ENCODE results near the gene INO80.

INO80 gene

GRCh38 chr15:41022487-41023090 lies 93.5 kb downstream of the INO80 start:
- peak; percentile 14 to 68 for DNase-seq (ENCODE audit: low read depth in 1 of 2, low spot score in 1 of 2)
- in situ Hi-C loops (cut with HindIII; ENCODE audit: low pct_unique_long_range_greater_than_20kb, low sequenced_read_pairs) = no loop called here
- no peak for TF ChIP-seq JUND (IDR thresholded peaks at IDR 0.05; ENCODE audit: low read depth)

- in situ Hi-C loops (cut with HindIII; ENCODE audit: low pct_unique_long_range_greater_than_20kb, low sequenced_read_pairs) = no loop called here
- DNase-seq (ENCODE audit: low read depth in 1 of 2, low spot score in 1 of 2) = no peak
- no peak for TF ChIP-seq JUND (IDR thresholded peaks at IDR 0.05; ENCODE audit: low read depth)
Measured at GRCh38 chr15:41020829-41021228, 95.3 kb downstream of the INO80 start.

- TF ChIP-seq JUND (IDR thresholded peaks at IDR 0.05; ENCODE audit: low read depth) = no peak
- in situ Hi-C loops (cut with HindIII; ENCODE audit: low pct_unique_long_range_greater_than_20kb, low sequenced_read_pairs) = no loop called here
- DNase-seq (ENCODE audit: low read depth in 1 of 2, low spot score in 1 of 2) = no peak
Measured at GRCh38 chr15:41020311-41020710, 95.8 kb downstream of the INO80 start.

GRCh38 chr15:41019174-41019573 lies 96.9 kb downstream of the INO80 start:
- no peak for TF ChIP-seq JUND (IDR thresholded peaks at IDR 0.05; ENCODE audit: low read depth)
- no peak for DNase-seq (ENCODE audit: low read depth in 1 of 2, low spot score in 1 of 2)
- in situ Hi-C loops (cut with HindIII; ENCODE audit: low pct_unique_long_range_greater_than_20kb, low sequenced_read_pairs) = no loop called here

- DNase-seq (ENCODE audit: low read depth in 1 of 2, low spot score in 1 of 2) = peak; percentile 32 to 92
- in situ Hi-C loops (cut with HindIII; ENCODE audit: low pct_unique_long_range_greater_than_20kb, low sequenced_read_pairs) = no loop called here
- TF ChIP-seq JUND (IDR thresholded peaks at IDR 0.05; ENCODE audit: low read depth) = no peak
Measured at GRCh38 chr15:41018534-41018933, 97.5 kb downstream of the INO80 start.

GRCh38 chr15:41017066-41017735 lies 98.9 kb downstream of the INO80 start:
- DNase-seq (ENCODE audit: low read depth in 1 of 2, low spot score in 1 of 2) = no peak
- in situ Hi-C loops (cut with HindIII; ENCODE audit: low pct_unique_long_range_greater_than_20kb, low sequenced_read_pairs) = no loop called here
- TF ChIP-seq JUND (IDR thresholded peaks at IDR 0.05; ENCODE audit: low read depth) = no peak

- in situ Hi-C loops (cut with HindIII; ENCODE audit: low pct_unique_long_range_greater_than_20kb, low sequenced_read_pairs) = no loop called here
- no peak for DNase-seq (ENCODE audit: low read depth in 1 of 2, low spot score in 1 of 2)
- TF ChIP-seq JUND (IDR thresholded peaks at IDR 0.05; ENCODE audit: low read depth) = no peak
Measured at GRCh38 chr15:41013691-41014414, 102.2 kb downstream of the INO80 start.

GRCh38 chr15:41011055-41011815 lies 104.8 kb downstream of the INO80 start:
- DNase-seq (ENCODE audit: low read depth in 1 of 2, low spot score in 1 of 2) = no peak
- in situ Hi-C loops (cut with HindIII; ENCODE audit: low pct_unique_long_range_greater_than_20kb, low sequenced_read_pairs) = no loop called here
- TF ChIP-seq JUND (IDR thresholded peaks at IDR 0.05; ENCODE audit: low read depth) = no peak

- no peak for DNase-seq (ENCODE audit: low read depth in 1 of 2, low spot score in 1 of 2)
- no peak for TF ChIP-seq JUND (IDR thresholded peaks at IDR 0.05; ENCODE audit: low read depth)
- in situ Hi-C loops (cut with HindIII; ENCODE audit: low pct_unique_long_range_greater_than_20kb, low sequenced_read_pairs) = no loop called here
Measured at GRCh38 chr15:41010345-41010744, 105.7 kb downstream of the INO80 start.

GRCh38 chr15:41006479-41006878 lies 109.6 kb downstream of the INO80 start:
- no peak for TF ChIP-seq JUND (IDR thresholded peaks at IDR 0.05; ENCODE audit: low read depth)
- DNase-seq (ENCODE audit: low read depth in 1 of 2, low spot score in 1 of 2) = no peak
- in situ Hi-C loops (cut with HindIII; ENCODE audit: low pct_unique_long_range_greater_than_20kb, low sequenced_read_pairs) = no loop called here

- TF ChIP-seq JUND (IDR thresholded peaks at IDR 0.05; ENCODE audit: low read depth) = no peak
- in situ Hi-C loops (cut with HindIII; ENCODE audit: low pct_unique_long_range_greater_than_20kb, low sequenced_read_pairs) = no loop called here
- DNase-seq (ENCODE audit: low read depth in 1 of 2, low spot score in 1 of 2) = no peak
Measured at GRCh38 chr15:41004490-41004889, 111.6 kb downstream of the INO80 start.

GRCh38 chr15:41001524-41002214 lies 114.4 kb downstream of the INO80 start:
- no peak for TF ChIP-seq JUND (IDR thresholded peaks at IDR 0.05; ENCODE audit: low read depth)
- peak in 1 of 2 experiments; percentile 53 for DNase-seq (ENCODE audit: low read depth in 1 of 2, low spot score in 1 of 2)
- in situ Hi-C loops (cut with HindIII; ENCODE audit: low pct_unique_long_range_greater_than_20kb, low sequenced_read_pairs) = no loop called here
